ACHN (cell line): ENCODE measurements around the gene PVR.
"Not testable (repeated sequence)": the region's sequence is repeated elsewhere in the genome, so short reads cannot be mapped to it uniquely, and the experiment has no call there.

Experiments used
- DNase-seq: peaks from one replicate; pipeline ENCODE4 v3.0.0-alpha.2; 2015
- in situ Hi-C: cut with HindIII; loops from 2 replicates; pipeline ENCODE4 v1.10.0; 2017; ENCODE audit warnings: low sequenced_read_pairs, low pct_ligation_motif_present, low pct_unique_long_range_greater_than_20kb

Gene PVR

DNA sequence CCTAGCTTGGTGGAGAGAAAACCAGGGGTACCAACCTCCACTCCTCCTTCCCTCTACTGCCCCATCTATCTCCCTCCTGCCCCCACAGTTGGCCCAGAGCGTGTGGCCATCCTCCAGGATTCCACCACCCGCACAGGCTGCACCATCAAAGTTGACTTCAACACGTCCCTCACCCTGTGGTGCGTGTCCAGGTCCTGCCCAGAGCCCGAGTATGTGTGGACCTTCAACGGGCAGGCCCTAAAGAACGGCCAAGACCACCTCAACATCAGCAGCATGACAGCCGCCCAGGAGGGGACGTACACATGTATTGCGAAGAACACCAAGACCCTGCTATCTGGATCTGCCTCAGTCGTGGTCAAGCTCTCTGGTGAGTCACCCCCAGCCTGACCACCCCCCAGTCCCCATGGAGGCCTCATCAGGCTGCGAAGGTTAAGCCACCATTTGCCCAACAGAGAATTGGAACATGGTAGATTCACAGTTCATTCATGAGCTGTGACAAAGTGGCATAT, 61.8 kb downstream of the PVR start:
- no peak for DNase-seq
- in situ Hi-C loops = no loop called here

DNA sequence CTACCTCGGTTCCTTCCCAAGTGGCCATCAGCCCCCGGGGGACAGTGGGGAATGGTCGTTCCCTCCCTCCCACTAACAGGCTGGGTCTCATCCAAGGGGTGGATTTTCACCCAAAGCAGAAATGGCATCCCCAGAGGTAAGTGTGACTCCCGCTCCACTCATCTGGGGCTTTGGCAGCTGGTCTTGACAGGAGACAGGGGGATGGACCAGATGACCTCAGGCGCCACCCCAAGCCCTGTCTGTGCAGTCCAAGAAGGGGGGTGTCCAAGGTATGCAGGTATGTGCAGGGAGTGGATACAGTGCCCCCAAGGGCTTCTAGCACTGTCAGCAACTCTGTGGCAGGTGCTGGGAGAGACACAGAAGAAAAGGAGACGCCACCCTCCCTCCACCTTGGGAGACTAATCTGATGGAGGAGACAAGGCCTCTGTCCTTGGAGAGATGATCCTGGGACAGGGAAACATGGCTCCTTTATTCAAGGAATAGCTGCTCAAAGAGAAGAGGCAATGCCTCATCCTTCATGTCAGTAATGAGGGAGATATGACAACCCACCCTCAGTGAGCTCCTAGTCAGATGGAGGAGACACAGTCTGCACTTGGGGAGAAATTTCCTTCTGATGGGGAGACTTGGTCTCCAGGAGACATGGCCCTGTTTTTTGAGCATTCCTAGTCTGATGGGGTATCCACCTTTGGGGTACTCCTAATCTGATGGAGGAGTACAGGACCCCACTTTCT, 63.0 kb downstream of the PVR start:
- no peak for DNase-seq
- in situ Hi-C loops = no loop called here

DNA sequence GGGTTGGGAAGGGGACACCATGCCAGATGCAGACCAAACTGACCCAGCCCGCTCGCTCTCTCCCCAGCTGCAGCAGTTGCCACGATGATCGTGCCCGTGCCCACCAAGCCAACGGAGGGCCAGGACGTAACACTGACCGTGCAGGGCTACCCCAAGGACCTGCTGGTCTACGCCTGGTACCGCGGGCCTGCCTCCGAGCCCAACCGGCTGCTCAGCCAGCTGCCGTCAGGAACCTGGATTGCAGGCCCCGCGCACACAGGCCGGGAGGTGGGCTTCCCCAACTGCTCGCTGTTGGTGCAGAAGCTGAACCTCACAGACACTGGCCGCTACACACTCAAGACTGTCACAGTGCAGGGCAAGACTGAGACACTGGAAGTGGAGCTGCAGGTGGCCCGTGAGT, 64.1 kb downstream of the PVR start:
- in situ Hi-C loops = no loop called here
- DNase-seq = no peak

DNA sequence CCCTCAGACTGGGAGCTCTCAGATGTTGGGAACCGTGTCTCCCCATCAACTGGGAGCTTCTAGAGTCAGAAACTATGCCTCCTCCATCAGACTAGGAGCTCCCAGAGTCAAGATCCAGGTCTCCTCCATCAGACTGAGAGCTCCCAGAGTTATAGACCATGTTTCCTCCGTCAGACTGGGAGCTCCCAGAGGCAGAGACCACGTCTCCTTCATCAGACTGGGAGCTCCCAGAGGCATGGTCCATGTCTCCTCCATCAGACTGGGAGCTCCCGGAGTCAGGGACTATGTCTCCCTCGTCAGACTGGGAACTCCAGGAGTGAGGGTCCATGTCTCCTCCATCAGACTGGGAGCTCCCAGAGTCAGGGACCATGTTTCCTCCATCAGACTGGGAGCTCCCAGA, 65.2 kb downstream of the PVR start:
- in situ Hi-C loops = no loop called here
- no peak for DNase-seq

DNA sequence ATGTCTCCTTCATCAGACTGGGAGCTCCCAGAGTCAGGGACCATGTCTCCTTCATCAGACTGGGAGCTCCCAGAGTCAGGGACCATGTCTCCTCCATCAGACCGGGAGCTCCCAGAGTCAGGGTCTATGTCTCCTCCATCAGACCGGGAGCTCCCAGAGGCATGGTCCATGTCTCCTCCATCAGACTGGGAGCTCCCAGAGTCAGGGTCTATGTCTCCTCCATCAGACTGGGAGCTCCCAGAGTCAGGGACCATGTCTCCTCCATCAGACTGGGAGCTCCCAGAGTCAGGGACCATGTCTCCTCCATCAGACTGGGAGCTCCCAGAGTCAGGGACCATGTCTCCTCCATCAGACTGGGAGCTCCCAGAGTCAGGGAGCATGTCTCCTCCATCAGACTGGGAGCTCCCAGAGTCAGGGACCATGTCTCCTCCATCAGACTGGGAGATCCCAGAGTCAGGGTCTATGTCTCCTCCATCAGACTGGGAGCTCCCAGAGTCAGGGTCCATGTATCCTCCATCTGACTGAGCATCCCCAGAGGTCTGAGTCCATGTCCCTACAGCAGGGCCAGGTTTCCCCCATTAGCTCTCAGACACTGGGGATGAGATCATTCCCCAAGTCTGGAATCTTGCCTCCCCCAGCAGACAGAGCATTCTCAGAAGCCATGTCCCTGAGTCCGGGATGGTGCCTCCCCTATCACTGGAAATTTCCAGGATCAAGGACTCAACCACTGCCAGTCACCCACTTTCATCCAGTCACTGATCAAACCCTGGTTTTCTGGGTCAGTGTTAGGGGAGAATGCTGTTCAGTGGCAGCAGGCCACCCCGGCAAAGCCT, 65.9 kb downstream of the PVR start:
- DNase-seq, in situ Hi-C loops: not testable (repeated sequence)

DNA sequence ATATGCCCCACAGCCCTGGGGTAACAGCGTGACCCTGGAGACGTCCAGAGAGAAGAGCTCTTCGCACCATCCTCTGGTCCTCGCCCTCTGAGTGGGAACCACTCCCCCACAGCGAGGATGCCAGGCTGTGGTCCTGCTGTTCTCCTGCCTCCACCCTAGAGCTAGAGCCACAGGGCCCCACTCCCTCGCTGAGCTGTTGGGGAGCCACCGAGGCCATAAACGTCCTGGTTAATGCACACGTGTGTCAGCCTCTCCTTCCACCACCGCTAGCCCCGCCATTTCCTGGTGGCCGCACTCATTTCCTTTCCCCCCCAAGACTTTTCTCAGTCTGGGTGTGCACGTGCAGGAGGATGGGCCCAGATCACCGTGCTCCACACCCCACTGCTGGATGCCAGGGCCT, 66.8 kb downstream of the PVR start:
- DNase-seq = no peak
- in situ Hi-C loops = no loop called here

DNA sequence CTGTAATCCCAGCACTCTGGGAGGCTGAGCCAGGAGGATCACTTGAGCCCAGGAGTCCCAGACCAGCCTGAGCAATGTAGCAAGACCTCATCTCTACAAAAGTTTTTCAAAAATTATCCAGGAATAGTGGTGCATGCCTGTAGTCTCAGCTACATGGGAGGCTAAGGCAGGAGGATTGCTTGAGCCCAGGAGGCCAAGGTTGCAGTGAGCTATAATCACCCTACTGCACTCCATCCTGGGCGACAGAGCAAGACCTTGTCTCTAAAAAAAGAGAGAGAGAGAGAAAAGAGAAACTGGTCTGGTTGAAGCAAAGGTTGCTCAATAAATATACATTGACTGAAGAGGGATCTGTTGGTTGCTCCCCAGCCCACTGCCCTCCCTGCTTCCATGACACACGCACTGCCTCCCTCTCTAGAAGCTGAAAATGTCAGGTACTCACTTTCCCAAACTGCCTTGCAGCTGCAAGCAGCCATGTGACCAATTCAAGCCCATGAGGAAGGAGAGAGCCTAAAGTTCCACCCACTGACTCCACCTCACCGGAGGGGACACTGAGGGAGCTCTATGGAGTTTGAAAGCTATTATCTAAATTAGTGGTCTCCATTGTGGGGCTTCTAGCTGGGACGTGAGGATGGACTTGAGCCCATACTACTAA, 69.3 kb downstream of the PVR start:
- DNase-seq = no peak

More for the DNA sequence above, 69.3 kb downstream of the PVR start:
- in situ Hi-C loops = no loop called here
